HG02588 (cell line): ENCODE measurements around the gene DHX36.

ENCODE experiments used
- ATAC-seq: cut with Tn5 transposase; IDR thresholded peaks from one replicate; pipeline ENCODE4 v1.9.1; 2021; ENCODE audit warnings: mild to moderate bottlenecking, moderate library complexity; ENCODE audit not compliant: unreplicated experiment

Gene DHX36

DNA sequence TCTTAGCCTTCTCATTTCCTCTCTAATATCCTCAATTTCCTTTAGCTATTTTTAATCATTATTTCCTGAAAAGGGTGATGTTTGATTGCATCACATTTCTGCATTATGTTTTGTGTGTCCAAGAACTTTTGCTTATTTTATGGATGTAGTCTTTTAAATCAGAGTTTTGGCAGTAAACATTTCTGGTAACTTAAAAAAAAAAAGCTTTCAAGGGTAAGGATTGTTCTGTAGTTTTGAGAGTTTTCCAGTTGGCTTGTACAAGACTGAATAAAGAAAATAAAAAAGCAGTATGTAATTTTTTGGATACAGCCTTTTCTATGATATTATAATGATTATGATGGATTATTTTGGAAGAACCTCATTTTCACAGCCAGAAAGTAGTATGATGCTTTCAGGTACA lies 99.4 kb downstream of the DHX36 start:
- no peak for ATAC-seq

DNA sequence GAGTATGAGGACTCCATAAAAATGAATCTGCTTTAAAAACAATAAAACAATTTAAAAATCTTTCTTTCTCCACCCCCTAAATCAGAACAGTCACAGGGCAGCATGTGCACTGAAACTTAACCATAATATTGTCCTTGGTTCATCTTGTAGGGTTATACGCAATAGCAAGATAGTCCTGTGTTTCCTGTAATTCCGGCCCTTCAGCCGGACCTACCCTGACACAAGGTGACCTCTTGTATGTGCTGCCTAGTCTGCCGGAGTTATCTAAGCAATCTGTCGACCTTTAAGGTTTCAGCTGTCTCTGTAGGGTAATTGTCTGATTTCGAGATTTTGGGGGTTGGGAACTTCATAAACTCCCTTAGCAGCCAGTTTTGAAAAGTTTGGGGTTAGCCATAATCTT lies 99.9 kb downstream of the DHX36 start:
- ATAC-seq, result no peak

DNA sequence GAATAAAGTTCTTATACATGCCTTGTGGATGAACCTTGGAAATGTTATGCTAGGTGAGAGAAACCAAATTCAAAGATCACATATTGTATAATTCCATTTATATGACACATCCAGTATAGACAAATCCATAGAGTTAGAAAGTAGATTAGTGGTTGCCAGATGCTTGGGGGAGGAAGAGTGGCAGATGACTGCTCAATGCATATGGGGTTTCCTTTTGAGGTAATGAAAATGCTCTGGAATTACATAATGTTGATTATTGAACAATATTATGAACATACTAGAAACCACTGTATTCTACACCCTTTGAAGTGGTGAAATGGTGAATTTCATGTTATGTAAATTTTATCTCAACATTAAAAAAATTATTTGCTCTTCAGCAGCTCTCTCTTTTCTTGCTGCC lies 100.8 kb downstream of the DHX36 start:
- no peak for ATAC-seq
